Measurements from ENCODE around the gene PMEPA1.

- TF ChIP-seq CTCF (conservative IDR thresholded peaks at IDR 0.05) (no peak), EZH2 (IDR thresholded peaks at IDR 0.05; ENCODE audit: low read depth) (no peak)
These were observed 4.1 kb upstream of the PMEPA1 start for GRCh38 chr20:57713951-57714350.
